Endometrium (tissue), 2 donors: ENCODE data around the gene CCDC74A.
"Not testable (repeated sequence)": the region's sequence is repeated elsewhere in the genome, so short reads cannot be mapped to it uniquely, and the experiment has no call there.

Experiments used
- FAIRE-seq: peaks from 2 replicates; lab custom pipeline; 2012; peaks lifted over from hg19 to GRCh38; lab: Jason Lieb, UNC
- donor health status: control.
- donor health status: control.

CCDC74A gene

DNA sequence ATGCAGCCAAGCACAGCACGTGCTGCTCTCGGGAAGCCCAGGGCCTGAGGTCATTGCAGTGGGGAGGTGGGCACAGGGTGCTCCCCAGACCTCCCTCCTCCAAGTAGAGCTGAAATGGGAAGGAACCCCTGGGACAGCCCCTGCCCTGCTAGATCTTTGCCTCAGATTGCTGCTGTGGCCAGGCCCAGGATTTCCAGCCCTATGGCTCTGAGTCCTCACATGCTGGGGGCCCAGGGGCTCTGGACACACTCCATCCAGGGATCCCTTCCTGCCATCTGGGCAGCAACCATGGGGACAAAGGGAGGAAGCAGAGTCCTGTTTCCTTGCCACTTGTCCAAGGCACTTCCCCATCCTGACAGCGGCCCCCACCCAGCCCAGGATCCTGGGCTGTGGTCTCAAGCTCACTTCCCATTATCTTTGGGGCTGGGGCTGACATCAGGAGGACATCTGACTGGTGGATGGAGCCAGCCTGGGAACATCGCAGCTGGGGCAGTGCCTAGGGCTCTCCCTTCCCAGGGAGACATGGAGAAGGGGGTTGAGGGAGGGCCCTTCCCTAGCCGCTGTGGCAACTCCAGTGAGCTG lies 2.3 kb downstream of the CCDC74A start:
- FAIRE-seq, result not testable (repeated sequence)

DNA sequence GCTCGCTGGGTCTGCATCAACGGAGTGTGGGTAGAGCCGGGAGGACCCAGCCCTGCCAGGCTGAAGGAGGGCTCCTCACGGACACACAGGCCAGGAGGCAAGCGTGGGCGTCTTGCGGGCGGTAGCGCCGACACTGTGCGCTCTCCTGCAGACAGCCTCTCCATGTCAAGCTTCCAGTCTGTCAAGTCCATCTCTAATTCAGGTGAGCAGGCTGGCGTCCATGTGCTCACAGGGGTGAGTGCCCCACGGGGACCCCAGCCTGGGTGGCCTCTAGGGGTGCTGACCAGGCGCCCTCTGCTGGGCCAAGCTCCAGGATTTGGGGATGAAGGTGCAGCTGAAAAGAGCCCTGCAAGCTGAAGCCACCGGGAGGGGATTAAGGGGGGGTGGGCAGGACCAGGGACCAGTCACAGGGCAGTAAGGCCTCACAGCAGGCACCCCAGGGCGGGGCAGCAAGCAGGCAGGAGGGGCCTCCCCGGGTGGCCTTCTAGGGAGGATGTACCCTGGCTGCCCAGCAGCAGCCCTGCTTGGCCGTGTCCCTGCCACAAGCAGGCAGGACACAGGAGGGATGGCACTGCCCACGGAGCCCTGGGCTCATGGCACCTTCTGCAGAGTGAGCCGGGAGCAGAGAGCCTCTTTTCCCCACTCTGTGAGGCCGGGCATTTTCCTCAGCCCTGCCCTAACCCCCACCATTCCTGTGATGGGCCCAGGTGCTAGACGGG lies 3.1 kb downstream of the CCDC74A start:
- not testable (repeated sequence) for FAIRE-seq

DNA sequence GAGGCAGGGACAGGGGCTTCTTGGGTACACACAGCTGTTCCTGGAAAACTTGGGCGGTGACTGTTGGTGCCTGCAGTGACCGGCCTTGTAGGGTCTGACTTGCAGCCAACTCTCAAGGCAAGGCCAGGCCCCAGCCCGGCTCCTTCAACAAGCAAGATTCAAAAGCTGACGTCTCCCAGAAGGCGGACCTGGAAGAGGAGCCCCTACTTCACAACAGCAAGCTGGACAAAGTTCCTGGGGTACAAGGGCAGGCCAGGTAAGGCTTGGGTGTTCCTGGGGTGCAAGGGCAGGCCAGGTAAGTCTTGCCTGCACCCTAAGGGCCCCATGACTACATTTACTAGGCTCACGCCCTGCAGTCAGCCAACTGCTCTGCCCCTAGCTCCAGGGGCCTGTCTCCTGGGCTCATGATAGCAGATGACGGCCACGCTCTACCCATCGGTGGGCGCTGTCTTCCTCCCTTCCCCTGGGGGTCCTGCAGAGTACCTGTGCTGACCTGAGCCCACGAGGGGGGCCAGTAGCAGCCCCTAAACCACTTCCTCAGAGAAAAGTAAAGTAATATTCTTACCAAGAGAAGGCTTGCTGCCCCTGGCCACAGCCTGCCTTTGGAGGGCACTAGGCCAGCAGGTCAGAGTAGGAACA lies 4.0 kb downstream of the CCDC74A start:
- FAIRE-seq, result not testable (repeated sequence)

DNA sequence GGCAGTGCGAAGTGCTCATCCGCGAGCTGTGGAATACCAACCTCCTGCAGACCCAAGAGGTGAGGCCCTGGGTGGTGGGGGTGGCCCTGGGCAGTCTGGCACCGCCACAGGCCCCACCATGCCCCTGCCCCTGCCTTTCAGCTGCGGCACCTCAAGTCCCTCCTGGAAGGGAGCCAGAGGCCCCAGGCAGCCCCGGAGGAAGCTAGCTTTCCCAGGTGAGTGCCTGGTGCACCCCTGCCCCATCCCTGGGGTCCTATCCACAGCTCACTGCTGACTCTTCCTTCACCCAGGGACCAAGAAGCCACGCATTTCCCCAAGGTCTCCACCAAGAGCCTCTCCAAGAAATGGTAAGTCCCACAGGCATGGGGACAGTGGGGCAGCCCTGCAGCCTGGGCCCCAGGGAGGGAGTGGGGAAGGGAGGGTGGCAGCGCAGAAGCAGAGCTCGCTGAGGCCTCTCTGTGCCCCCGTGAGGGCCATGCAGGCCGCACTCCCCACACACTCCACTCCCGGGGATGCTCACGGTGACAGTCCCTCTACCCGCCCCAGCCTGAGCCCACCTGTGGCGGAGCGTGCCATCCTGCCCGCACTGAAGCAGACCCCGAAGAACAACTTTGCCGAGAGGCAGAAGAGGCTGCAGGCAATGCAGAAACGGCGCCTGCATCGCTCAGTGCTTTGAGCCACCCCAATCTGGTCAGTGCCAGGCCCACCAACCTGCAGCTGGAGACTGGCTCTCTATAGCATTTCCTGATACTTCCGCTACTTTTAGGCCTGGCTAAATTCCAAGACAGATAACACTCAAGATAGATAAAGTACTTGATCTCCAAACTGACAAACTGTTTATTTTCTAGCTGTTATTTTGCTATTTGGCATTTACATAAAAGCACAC lies 5.3 kb downstream of the CCDC74A start:
- FAIRE-seq, result peak; percentile 8

DNA sequence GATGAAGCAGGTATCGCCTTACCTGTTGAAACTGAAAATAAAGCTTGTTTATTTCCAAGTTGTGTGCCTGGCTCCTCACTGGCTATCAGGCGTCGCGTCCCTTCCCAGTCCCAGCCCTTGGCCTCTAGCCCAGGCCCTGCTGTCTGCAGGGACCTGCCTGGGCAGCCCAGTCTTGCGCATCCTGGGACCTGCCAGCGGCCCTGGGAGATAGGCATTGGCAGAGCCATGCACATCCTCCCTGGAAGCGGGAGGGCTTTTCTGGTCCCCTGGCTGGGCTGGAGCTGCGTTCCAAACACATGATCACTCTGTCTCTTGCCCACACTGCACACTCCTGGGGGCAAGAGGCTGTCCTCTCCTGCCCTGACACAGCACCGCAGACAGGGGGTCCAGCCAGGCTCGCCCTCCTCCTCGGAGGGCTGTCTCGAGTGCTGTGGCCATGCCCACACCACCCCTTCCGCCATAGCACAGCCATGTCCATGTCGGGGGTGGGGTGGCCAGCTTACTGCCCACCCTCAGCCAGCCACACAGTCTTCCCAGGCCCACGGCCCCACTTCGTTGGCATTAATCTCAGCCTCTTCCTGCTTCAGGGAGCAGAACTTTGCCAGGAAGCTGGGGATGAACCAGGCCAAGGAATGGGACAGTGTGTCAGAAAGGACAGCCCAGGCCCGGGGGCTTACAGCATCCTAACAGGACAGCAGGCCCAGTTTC lies 6.1 kb downstream of the CCDC74A start:
- FAIRE-seq, result not testable (repeated sequence)

DNA sequence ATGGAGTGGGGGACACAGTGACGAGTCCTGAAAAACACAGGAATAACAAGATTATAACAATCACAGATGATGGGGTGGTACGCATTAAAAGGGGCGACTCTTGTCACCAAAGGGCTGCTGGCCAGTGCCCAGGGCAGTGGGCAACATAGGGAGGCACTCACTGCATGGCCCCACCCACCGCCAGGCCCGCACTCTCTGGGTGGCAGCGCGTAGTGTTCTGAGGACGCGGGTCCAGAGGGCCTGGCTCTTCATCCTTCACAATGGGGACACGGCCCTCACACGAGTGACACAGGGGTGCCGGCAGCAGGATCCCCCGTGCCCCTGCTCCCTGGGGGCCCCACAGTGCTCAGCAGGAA lies 6.6 kb downstream of the CCDC74A start:
- not testable (repeated sequence) for FAIRE-seq

DNA sequence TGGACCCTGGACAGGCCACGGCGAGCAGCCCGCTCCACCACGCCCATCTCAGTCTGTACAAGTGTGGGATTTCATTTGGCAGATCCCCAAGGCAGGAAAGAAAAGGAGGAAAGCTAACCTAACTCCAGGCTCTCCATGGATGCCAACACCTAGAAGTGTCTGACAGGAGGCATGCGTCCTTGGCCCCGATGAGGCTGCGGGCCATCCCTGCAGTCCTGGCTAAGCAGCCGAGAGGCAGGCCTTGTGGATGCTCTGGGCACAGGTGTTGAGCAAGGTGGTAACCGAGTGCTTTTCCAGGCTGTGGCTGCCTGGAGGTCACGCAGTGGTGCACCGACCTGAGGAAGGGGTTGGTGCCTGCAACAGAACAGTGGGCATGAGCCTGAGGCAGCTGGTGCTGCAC lies 7.3 kb downstream of the CCDC74A start:
- not testable (repeated sequence) for FAIRE-seq

DNA sequence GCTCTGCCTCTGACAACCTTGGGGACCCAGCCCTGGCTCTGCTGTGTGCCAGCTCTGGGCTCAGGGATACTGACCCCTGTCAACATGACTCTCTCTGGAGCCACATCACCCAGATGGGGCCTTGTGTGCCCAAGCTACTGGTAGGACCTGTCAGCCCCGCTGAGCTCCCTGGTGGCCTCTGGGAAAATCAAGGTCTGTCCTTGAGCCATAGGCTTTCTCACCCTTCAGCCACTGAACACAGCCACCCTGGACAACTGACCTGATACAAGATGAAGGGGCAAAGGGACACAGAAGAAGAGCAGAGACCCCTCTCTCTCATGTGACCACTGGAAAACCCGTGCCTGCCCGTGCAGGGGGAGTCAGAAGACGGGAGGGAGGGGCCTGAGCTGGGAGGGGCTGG lies 7.8 kb downstream of the CCDC74A start:
- no peak for FAIRE-seq

DNA sequence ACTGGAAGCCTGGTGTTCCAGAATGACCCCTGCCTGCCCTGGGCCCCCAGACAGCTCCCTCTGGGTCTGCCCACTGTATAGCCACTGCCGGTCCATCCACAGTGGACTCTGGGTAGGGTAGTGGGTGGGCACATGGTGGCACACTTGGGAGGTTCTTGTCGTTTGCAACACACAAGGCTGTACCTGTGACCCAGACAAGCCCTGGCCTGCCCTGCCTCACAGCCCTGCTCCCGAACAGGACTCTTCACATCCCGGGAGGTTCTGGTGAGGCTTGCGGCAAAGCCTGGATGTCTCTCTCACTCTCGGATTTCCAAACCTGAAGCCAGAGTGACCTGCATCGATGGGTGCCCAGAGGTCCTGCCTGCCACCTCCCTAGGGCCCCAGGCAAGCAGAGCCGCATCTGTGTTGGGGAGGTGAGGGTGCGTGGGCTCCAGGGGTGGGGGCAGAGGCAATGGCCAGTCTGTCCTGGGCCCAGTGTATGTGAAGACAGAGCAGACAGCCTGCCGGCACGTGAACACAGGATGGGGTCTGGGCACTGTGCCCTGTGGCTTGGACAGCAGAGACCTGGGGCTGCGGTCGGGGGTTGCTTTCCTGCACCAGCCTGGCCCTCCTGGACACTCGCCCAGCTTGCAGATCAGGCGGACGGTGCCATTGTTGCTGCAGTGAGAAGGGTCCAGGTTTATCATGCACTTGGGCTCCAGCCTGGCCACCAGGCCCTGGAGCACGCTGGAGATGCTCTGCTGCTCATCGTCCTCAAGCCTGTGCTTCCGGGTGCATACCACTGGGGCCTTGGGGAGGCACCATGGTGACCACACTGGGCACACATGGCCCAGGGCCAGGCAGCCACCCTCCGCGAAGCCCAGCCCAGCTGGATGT lies 8.5 kb downstream of the CCDC74A start:
- not testable (repeated sequence) for FAIRE-seq

DNA sequence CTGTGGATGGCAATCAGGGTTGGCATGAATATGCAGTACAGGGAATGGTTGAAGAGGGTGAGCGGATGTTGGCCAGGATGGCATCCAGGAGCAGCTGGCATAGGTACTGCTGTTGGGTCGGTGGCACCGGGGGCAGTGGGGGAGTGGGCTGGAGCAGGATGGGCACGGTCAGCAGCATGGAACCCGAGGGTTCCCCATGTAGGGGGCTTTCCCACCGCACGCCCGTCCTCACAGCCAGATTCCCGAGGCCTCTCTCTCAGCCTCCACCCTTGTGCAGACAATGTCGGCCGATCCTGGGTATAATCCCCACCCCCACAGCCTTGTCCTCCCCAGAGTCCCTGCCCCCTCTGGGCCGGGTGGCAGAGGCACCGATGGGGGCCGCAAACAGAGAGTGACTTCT lies 9.2 kb downstream of the CCDC74A start:
- not testable (repeated sequence) for FAIRE-seq

DNA sequence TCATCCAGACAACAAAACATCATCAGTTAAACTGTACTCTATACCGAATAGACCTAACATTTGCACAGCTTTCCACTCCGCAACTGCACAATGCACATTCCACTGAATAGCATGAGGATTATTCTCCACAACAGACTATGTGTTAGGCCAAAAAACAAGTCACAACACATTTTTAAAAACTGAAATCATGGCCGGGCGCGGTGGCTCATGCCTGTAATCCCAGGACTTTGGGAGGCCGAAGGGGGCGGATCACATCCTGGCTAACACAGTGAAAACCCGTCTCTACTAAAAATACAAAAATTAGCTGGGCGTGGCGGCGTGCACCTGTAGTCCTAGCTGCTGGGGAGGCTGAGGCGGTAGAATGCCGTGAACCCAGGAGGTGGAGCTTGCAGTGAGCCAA lies 11.2 kb downstream of the CCDC74A start:
- FAIRE-seq, result not testable (repeated sequence)

DNA sequence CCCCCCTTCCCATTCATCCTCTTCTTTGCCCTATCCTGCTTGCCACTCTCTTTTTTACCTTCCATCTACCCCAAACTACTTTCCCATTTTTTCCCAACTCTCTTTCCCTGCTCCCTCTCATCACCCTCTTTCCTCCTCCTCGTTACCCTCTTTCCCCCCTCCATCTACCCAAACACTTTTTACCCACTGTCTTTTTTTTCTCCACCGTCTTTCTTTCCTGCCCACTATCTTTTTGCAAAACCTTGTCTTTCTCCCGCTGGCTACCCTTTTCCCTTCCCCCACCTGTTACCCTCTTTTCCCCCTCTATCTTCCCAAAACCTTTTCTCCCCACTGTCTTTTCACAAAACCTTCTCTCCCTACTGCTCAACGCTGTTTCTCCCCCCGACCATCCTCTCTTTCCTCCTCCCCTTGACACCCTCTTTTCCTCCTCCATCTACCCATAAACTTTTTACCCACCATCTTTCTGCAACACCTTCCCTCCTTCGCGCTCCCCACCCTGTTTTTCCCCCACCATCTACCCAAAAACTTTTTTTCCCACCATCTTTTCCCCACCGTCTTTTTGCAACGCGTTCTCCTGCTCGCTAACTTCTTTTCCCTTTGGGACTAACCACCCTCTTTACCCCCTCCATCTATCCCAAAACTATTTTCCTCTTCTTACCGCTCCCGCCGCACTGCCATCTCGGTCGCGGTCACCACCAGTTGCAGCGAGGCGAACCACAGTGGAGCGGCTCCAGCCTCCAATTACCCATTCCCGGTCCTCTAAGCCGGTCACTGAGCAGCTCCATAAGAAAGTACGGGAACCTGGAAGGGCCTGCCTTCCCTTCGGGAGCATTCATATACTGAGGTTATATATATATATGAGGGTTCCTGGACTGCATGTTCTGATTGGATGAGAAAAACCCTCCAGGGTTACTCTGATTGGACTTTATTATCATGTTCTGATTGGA lies 15.0 kb downstream of the CCDC74A start:
- no peak for FAIRE-seq

DNA sequence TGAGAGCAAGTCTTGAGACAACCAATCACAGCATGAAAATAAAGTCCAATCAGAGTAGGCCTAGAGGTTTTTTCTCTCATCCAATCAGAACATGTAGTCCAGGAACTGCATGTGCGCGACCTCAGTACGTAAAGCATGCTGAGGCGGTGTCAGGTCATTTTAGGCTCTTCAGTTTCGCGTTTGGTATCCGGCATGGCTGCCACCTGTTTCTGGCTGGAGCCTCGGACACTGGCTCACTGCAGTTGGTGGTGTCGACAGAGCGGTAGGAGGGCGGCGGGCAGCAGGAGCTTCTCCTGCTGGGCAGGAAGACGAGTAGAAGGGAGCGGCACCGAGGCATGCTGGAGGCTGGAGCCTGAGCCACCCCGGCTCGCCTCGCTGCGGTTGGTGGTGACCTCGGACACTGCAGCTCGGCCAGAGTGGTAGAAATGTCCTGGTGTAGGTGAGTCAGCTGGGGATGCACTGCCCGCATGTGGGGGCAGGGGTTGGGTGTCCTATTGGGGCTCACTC lies 15.8 kb downstream of the CCDC74A start:
- FAIRE-seq, result no peak

DNA sequence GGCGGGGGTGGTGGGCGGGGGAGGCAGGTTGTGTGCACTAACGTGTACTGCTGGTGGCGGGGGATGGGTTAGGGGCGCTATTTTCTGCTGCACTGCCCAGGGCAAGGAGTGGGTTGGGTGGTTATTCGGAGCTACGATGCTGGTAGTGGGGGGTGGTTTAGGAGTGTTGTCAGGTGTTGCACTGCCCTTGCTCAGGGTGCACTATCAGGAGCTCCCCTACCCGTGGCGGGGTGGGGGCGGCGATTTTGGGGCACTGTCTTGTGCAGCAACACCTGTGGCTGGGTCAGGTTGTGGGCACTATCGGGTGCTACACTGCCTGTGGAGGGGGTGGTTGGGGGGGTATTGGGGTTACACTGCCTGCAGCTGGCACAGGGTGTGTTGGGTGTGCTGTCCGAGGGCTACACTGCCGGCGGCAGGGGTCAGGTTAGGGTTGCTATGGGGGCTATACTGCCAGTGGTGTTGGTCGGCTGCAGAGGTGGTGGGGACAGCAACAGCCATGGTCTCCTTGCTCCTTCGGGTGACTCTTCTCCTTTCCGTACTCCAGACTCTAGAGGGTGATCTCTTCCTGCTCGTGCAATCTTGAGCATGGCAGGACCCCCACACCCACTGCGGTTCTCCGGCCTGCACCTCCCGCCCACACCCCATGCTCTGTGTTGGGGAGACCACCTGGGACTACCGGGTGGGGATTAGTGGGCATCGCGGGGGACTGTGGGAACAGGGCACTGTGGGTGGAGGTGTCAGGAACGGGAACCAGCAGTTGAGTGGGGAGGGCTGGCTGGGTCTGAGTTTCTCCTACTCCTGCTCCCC lies 16.5 kb downstream of the CCDC74A start:
- FAIRE-seq, result not testable (repeated sequence)

DNA sequence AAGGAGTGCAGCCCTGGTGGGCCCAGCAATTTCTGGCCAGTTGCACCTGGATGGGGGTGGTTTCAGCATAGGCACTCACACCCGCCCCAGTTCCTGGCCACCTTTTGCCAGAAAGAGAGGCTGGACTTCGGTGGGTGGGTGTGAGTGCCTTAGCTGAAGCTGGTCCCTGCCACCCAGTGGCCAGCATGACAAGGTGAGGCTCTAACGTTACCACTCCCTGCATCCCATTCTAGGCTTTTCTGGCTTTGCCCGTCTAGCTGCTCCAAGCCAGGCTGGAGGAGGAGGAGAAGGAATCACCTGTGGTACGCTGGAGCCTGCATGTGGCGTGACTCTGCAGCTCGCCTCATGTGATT lies 17.1 kb downstream of the CCDC74A start:
- not testable (repeated sequence) for FAIRE-seq

DNA sequence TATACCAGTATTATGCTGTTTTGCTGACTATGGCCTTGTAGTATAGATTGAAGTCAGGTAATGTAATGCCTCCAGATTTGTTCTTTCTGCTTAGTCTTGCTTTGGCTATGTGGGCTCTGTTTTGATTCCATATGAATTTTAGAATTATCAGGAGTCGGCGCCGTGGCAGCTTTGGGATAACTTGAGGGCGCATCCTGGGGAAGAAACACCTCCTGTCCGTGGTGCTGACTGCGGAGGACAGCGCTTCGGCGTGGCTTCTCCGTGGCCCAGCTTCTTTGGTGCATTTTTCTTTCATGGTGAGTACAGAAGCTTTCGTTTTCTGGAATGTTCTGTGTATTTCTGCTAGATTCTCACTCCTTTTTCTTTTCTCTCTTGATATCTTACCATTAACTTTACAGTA lies 25.2 kb downstream of the CCDC74A start:
- FAIRE-seq, result no peak

DNA sequence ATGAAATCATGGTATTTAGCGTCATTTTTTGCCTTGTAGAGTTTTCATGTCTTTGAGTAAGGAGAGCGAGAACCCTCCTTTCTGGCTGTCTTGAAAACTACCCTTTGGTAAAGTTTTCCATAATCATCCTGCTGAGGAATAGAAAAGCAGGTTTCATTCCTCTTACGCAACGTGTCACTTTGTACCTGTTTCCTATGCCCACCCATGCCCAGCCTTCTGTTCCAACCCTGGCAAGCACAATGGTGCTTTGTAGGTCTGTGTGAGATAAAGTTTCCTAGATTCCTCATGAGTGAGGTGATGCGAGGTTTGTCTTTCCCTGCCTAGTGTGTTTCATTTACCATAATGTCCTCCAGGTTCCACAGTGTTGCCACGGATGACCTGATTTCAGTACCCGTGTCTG lies 29.3 kb downstream of the CCDC74A start:
- FAIRE-seq, result no peak

DNA sequence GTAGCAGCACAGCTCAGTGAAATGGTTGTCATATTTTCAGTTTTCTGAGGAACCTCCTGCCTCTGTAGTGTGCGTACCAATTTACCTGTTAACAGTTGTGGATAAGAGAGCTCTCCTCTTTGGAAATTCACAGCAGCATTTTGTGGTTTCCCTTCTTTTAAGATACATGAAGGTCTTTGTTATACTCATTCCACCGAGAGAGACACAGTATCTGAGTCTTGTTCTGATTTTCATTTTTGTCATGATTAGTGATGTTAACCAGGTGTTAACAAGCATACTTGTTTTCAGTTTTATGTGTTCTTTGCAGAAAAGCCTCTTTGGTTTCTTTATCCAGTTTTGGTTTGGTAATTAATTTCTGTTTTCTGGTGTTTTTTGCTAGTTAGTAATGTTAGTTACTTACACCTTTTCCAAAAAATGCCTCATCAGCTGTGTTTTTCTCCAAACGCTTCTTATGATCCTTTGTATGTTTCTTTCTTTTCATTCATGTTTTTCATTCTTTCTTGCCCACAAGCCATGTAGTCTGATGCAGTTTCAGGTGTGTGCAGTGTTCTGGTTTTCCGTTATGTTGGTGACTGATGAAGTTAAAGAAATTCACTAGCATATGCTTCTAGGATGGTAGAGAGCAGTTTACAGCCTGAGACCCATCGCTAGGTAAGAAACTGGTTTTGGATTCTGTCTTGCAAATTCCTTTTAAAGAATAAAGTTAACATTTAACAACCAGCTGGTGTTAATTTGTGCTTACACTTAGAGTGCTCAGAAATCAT lies 30.1 kb downstream of the CCDC74A start:
- no peak for FAIRE-seq
